Ovary (tissue), 3 donors: ENCODE data around the gene AFF4.

Experiments
- CTCF ChIP-seq, 3 donors: fragments of 450-650 bp in 2 of 3; fragments of 200-600 bp in 1 of 3; IDR thresholded peaks; one replicate each; pipeline versions ENCODE4 v1.5.1 to v1.8.0; 2016 to 2022; ENCODE audit warnings: antibody characterized with exemption in 3 of 3, mild to moderate bottlenecking in 1 of 3
- EP300 ChIP-seq: sonication (generic); formaldehyde crosslinking; IDR thresholded peaks from one replicate; pipeline ENCODE4 v1.6.1; 2017; ENCODE audit warnings: antibody characterized with exemption
- POLR2A ChIP-seq: fragments of 450-650 bp; IDR thresholded peaks from one replicate; pipeline ENCODE4 v1.6.1; 2017; ENCODE audit warnings: antibody characterized with exemption, mild to moderate bottlenecking, moderate library complexity
- donor health status: DM: no; HTN: no; CAD: no.

DNA sequence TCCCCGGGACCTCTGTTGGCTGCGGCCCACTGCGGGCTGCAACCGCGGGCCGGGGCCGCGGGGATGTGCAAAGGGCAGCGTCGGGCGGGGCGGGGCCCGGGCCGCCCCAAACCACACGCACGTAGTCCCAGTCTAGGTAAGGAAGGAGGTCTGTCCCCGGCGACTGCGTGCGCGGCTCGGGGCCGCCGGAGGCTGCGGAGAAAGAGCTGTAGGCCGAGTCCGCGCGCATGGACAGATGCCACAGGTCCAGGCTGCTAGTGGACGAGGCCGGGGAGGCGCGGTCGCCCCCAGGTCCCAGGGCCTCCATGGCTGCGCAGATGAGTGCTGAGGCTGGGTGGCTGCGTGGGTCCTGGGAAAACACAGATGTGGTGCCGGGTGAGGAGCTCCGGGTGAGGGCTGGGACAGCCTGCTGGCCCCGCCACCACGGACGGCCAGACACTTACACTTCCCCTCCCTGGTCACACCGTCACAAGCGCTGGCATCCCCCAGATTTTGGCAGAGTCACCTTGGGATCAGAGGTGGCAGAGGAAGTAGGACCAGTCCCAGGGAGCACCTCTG is 137.5 kb downstream of the AFF4 start:
- TF ChIP-seq POLR2A (no peak), CTCF (IDR thresholded peaks at IDR 0.05) (no peak), EP300 (no peak)
